ENCODE measurements around the gene CSTF2.

The CSTF2 gene

DNA sequence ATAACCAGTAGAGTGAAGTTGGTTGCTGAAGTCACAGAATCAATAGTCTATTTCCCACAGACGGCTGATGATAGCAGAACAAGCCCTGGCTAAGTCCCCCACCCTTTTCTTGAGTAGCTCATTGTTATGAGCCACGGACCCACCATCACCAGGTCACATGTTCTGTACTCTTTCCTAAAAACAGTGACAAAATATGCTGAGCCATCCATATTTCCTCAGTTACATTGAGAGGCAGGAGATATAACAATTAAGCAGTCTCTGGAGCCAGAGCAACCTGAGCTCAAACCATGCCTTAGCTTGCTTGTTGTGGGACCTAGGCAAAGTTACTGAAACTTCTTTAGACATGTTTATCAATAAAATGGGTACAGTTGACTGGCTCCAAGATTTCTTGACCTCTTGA lies 2.9 kb upstream of the CSTF2 start:
- DNase-seq (ENCODE audit: low spot score): no peak
- TF ChIP-seq, protein P1, sequence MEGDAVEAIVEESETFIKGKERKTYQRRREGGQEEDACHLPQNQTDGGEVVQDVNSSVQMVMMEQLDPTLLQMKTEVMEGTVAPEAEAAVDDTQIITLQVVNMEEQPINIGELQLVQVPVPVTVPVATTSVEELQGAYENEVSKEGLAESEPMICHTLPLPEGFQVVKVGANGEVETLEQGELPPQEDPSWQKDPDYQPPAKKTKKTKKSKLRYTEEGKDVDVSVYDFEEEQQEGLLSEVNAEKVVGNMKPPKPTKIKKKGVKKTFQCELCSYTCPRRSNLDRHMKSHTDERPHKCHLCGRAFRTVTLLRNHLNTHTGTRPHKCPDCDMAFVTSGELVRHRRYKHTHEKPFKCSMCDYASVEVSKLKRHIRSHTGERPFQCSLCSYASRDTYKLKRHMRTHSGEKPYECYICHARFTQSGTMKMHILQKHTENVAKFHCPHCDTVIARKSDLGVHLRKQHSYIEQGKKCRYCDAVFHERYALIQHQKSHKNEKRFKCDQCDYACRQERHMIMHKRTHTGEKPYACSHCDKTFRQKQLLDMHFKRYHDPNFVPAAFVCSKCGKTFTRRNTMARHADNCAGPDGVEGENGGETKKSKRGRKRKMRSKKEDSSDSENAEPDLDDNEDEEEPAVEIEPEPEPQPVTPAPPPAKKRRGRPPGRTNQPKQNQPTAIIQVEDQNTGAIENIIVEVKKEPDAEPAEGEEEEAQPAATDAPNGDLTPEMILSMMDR (IDR thresholded peaks at IDR 0.05; ENCODE audit: extremely low read depth, missing control alignments): no peak

DNA sequence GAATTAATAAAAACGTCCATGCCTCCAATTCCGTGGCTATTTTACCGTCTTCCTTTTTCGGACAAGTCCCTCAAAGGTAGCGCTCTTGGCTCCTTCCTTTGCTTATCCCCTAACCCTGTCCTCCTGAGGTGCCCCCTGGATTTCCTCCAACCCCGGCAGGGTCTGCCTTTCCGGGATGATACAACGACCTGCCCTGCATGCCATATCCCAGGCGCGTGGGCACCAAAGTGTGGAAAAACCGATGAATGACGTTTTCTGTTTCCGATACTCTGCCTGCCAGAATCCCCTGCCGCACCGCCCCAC lies 706 bp upstream of the CSTF2 start:
- no peak for DNase-seq (ENCODE audit: low spot score)
- TF ChIP-seq, protein P1 (IDR thresholded peaks at IDR 0.05; ENCODE audit: extremely low read depth, missing control alignments): no peak

DNA sequence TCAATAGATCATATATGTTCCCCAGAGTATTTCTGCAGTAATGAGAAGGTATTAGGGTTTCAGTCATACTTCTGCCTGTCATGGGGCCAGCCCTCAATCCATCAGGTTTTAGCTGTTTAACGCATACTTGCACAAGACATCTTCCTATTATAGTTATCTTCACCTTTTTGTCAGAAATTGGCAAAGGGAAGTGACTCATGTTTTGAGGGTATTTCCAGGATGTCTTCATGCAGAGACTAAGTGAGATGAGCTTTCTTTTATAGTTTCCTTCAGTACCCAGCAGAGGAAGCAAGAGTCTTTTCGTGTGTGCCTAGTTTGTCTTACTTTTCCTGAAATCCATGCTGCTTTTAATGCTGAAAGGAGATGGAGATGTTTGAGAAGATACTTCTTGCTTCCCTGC lies 9.5 kb downstream of the CSTF2 start:
- DNase-seq (ENCODE audit: low spot score): peak; percentile 9
- TF ChIP-seq, protein P1 (IDR thresholded peaks at IDR 0.05; ENCODE audit: extremely low read depth, missing control alignments): no peak

DNA sequence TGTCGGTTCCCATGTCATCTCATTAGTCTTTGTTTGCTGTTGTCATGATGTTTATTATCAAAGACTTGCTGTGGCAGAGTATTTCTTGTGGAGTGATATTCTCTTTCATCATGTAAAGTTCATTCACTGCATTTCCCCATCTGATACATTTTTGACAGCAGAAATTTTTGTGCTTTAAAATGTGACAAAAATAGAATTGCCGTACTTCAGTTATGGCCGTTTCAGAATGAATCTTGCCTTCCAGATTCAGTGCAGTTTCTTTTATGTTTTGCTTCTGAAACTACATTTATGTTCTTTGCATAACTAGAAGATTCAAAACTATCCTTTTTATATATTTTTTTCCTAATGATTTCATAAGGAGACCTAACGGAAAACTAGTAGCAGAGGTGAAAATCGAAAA lies 10.0 kb downstream of the CSTF2 start:
- TF ChIP-seq, protein P1 (IDR thresholded peaks at IDR 0.05; ENCODE audit: extremely low read depth, missing control alignments): no peak
- DNase-seq (ENCODE audit: low spot score): no peak

DNA sequence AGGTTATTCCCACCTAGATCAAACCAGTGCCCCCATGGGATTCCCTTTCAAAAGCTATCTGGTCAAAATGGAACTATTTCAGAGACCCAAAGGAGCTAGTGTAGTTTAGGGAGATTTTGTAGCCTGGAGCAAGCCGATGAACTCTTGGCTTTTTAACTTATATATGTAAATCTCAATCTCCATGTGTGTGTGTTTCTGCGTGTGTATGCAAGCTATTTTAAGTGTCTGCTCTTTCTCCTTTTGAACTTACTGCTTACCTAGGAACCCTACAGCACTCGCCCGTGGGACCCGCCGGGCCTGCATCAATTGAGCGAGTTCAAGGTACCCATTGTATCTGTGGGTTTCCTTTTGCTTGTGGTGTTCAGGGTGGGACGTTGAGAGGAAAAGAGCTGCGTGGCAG lies 10.4 kb downstream of the CSTF2 start:
- TF ChIP-seq, protein P1 (IDR thresholded peaks at IDR 0.05; ENCODE audit: extremely low read depth, missing control alignments): no peak
- peak; percentile 6 for DNase-seq (ENCODE audit: low spot score)

DNA sequence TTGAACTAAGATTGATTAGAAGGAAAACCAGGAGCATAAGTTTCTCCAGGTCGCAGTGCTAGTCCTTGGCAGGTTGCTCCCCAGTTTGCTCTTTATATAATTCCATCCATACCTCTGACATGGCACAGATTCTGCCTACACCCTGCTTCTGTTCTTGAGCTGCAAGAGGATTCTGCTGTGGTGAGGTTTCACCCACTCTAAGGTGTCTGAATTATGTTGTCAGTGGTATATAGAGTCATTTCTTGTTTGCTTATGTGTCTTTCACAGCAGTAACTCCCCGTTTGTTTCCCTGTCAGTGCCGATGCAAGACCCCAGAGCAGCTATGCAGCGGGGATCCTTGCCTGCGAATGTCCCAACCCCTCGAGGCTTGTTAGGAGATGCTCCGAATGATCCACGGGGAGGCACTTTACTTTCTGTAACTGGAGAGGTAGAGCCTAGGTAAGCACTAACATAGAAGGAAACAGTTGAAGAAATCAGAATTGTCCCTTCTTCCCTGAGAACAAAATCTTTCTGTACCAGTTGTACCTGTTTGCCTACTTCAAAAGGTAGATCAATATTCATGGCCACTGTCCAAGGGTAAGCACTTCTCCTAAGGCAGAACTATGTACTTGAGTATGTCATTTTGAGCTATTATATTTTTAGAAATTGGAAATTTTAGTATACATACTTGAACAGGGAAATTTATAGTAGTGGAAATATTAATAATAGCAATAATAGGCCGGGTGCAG lies 11.2 kb downstream of the CSTF2 start:
- TF ChIP-seq, protein P1 (IDR thresholded peaks at IDR 0.05; ENCODE audit: extremely low read depth, missing control alignments): no peak
- DNase-seq (ENCODE audit: low spot score): no peak

DNA sequence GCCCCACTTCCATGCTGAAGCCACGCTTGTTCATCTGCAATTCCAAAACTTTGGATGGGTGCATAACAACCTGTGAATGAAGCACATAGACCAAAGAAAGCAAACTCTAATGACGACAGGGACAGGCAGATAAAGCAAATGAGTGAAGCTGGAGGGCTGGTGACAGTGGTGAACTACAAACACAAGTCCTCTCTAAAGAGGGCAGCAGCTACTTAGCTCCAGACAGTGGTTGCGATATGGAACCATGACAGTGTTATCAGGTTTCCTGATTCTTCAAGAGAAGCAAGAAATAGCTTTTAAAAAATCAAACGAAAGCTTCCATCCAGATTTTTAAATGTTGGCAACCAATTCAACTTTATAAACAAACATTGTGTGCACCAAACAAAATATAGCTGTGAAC lies 30.1 kb downstream of the CSTF2 start:
- TF ChIP-seq, protein P1 (IDR thresholded peaks at IDR 0.05; ENCODE audit: extremely low read depth, missing control alignments): no peak
- DNase-seq (ENCODE audit: low spot score): no peak
